HG03135 (cell line): ENCODE data around the gene PPA1.
"Not testable (repeated sequence)": the region's sequence is repeated elsewhere in the genome, so short reads cannot be mapped to it uniquely, and the experiment has no call there.

ENCODE experiments used
- ATAC-seq: cut with Tn5 transposase; IDR thresholded peaks from one replicate; pipeline ENCODE4 v1.9.1; 2021; ENCODE audit warnings: mild to moderate bottlenecking, moderate library complexity; ENCODE audit not compliant: unreplicated experiment

Gene PPA1

GRCh38 chr10:70222340-70222794 lies 10.9 kb downstream of the PPA1 start:
- no peak for ATAC-seq

- ATAC-seq = no peak
Observed at GRCh38 chr10:70221030-70221429, 12.2 kb downstream of the PPA1 start.

GRCh38 chr10:70212879-70213278 lies 20.4 kb downstream of the PPA1 start:
- no peak for ATAC-seq

GRCh38 chr10:70212277-70212676 lies 21.0 kb downstream of the PPA1 start:
- no peak for ATAC-seq

GRCh38 chr10:70206762-70207161 lies 26.5 kb downstream of the PPA1 start:
- no peak for ATAC-seq

GRCh38 chr10:70201105-70201504 lies 32.1 kb downstream of the PPA1 start:
- ATAC-seq = no peak

GRCh38 chr10:70198696-70199466 lies 34.3 kb downstream of the PPA1 start:
- ATAC-seq = no peak

- no peak for ATAC-seq
Observed at GRCh38 chr10:70197235-70197945, 35.8 kb downstream of the PPA1 start.

GRCh38 chr10:70193391-70193844 lies 39.8 kb downstream of the PPA1 start:
- ATAC-seq = no peak

GRCh38 chr10:70192326-70192968 lies 40.8 kb downstream of the PPA1 start:
- no peak for ATAC-seq

- no peak for ATAC-seq
Observed at GRCh38 chr10:70191972-70192305, 41.3 kb downstream of the PPA1 start.

GRCh38 chr10:70191161-70191971 lies 41.9 kb downstream of the PPA1 start:
- ATAC-seq = no peak

GRCh38 chr10:70190581-70190980 lies 42.6 kb downstream of the PPA1 start:
- no peak for ATAC-seq

GRCh38 chr10:70190102-70190501 lies 43.1 kb downstream of the PPA1 start:
- no peak for ATAC-seq

GRCh38 chr10:70188768-70189167 lies 44.5 kb downstream of the PPA1 start:
- ATAC-seq = no peak

GRCh38 chr10:70186571-70186970 lies 46.7 kb downstream of the PPA1 start:
- no peak for ATAC-seq

- ATAC-seq = no peak
Observed at GRCh38 chr10:70186090-70186489, 47.1 kb downstream of the PPA1 start.

GRCh38 chr10:70183304-70183703 lies 49.9 kb downstream of the PPA1 start:
- ATAC-seq = no peak

- ATAC-seq = not testable (repeated sequence)
Observed at GRCh38 chr10:70179209-70179608, 54.0 kb downstream of the PPA1 start.

- ATAC-seq = no peak
Observed at GRCh38 chr10:70178139-70178725, 55.0 kb downstream of the PPA1 start.

- ATAC-seq = no peak
Observed at GRCh38 chr10:70176441-70176840, 56.8 kb downstream of the PPA1 start.
